GM12878 (cell line): ENCODE results near the gene THSD4. TPM values are rescaled to one million over a fixed set of nuclear protein-coding genes. Genes with fewer than 3 reads are reported as not detected.

Source experiments
- EGR1 ChIP-seq, 2 experiments: IDR thresholded peaks; 1 replicate in 1 of 2; 2 replicates in 1 of 2; pipeline ENCODE4 v1.6.1; 2011 to 2012; ENCODE audit warnings: low read depth in 2 of 2, low read length in 2 of 2, borderline replicate concordance in 1 of 2, mild to moderate bottlenecking in 1 of 2, moderate library complexity in 1 of 2
- SUZ12 ChIP-seq: fragments of 200-600 bp; sonication (generic); IDR thresholded peaks from one replicate; pipeline ENCODE4 v1.6.1; 2018; ENCODE audit warnings: antibody characterized with exemption, mild to moderate bottlenecking; ENCODE audit not compliant: unreplicated experiment
- polyA plus RNA-seq, 11 experiments: library from polyadenylated mRNA; depleted of rRNA in 4 of 11; unstranded in 6 of 11; stranded (reverse) in 5 of 11; fragments of >200 nt; fragmentation: Nextera tagmentation in 4 of 11; fragmentation: Illumina TruSeq in 1 of 11; extraction: Ambion mirVana in 4 of 11; extraction: Trizol in 1 of 11; gene quantifications; 1 replicate in 1 of 11; 2 replicates in 10 of 11; pipeline versions ENCODE4 v1.2.1 to v1.2.3, GENCODE V29; 2011 to 2016; ENCODE audit warnings: inconsistent platforms in 2 of 11, missing spikeins in 2 of 11, low read depth in 1 of 11
- total RNA-seq, 4 experiments: library from RNA; depleted of rRNA in 3 of 4; stranded (reverse); fragments of >200 nt in 3 of 4; fragmentation: Illumina TruSeq in 1 of 4; extraction: Trizol in 1 of 4; gene quantifications; 2 replicates each; pipeline versions ENCODE4 v1.2.1 to v1.2.3, GENCODE V29; 2013 to 2021
- TF ChIP-seq, protein P1 (sequence below): fragments of 450-650 bp; IDR thresholded peaks from 2 replicates; pipeline ENCODE4 v1.6.1; 2017; ENCODE audit warnings: mild to moderate bottlenecking, moderate library complexity
- TF ChIP-seq, protein P2 (sequence below): IDR thresholded peaks from 2 replicates; pipeline ENCODE4 v1.6.1; 2011; ENCODE audit warnings: mild to moderate bottlenecking, low read depth, low read length, moderate library complexity; ENCODE audit not compliant: insufficient replicate concordance
- TF ChIP-seq, protein P3 (sequence below): IDR thresholded peaks from 2 replicates; pipeline ENCODE4 v1.6.1; 2012; ENCODE audit warnings: low read depth, low read length, improper control_type of control experiment

Gene THSD4
- total and polyA plus RNA-seq, 10 of the 15 experiments (the other 5 are each of a cell fraction or from before 2014, with no cell fraction given): 0.04 to 0.13 (median 0.05) TPM; not detected in 7

DNA sequence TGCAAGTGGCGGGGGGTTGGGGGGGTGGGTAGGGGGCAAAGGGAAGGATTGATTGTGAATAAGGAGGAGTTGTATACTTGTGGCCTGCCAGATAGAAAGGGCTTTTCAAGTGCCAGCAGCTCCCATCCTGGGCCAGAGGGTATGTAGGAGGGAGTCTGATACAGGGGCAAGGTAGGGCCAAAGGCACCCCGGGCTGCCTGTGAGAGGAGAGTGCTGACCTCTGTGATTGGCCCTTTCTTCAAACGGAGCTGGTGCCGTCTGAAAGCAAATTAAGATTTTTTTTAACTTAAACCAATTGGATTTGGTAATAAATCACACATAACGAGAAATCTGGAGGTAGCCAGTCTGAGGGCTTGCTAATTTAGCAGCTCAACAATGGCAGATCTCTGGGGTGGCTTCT is 229.9 kb downstream of the THSD4 start (continued):
- TF ChIP-seq, protein P1, sequence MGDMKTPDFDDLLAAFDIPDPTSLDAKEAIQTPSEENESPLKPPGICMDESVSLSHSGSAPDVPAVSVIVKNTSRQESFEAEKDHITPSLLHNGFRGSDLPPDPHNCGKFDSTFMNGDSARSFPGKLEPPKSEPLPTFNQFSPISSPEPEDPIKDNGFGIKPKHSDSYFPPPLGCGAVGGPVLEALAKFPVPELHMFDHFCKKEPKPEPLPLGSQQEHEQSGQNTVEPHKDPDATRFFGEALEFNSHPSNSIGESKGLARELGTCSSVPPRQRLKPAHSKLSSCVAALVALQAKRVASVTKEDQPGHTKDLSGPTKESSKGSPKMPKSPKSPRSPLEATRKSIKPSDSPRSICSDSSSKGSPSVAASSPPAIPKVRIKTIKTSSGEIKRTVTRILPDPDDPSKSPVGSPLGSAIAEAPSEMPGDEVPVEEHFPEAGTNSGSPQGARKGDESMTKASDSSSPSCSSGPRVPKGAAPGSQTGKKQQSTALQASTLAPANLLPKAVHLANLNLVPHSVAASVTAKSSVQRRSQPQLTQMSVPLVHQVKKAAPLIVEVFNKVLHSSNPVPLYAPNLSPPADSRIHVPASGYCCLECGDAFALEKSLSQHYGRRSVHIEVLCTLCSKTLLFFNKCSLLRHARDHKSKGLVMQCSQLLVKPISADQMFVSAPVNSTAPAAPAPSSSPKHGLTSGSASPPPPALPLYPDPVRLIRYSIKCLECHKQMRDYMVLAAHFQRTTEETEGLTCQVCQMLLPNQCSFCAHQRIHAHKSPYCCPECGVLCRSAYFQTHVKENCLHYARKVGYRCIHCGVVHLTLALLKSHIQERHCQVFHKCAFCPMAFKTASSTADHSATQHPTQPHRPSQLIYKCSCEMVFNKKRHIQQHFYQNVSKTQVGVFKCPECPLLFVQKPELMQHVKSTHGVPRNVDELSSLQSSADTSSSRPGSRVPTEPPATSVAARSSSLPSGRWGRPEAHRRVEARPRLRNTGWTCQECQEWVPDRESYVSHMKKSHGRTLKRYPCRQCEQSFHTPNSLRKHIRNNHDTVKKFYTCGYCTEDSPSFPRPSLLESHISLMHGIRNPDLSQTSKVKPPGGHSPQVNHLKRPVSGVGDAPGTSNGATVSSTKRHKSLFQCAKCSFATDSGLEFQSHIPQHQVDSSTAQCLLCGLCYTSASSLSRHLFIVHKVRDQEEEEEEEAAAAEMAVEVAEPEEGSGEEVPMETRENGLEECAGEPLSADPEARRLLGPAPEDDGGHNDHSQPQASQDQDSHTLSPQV: no peak
- TF ChIP-seq, protein P2, sequence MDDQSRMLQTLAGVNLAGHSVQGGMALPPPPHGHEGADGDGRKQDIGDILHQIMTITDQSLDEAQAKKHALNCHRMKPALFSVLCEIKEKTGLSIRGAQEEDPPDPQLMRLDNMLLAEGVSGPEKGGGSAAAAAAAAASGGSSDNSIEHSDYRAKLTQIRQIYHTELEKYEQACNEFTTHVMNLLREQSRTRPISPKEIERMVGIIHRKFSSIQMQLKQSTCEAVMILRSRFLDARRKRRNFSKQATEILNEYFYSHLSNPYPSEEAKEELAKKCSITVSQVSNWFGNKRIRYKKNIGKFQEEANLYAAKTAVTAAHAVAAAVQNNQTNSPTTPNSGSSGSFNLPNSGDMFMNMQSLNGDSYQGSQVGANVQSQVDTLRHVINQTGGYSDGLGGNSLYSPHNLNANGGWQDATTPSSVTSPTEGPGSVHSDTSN: no peak
- TF ChIP-seq SUZ12: no peak
- TF ChIP-seq, protein P3, sequence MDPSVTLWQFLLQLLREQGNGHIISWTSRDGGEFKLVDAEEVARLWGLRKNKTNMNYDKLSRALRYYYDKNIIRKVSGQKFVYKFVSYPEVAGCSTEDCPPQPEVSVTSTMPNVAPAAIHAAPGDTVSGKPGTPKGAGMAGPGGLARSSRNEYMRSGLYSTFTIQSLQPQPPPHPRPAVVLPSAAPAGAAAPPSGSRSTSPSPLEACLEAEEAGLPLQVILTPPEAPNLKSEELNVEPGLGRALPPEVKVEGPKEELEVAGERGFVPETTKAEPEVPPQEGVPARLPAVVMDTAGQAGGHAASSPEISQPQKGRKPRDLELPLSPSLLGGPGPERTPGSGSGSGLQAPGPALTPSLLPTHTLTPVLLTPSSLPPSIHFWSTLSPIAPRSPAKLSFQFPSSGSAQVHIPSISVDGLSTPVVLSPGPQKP: no peak
- TF ChIP-seq EGR1 (IDR thresholded peaks at IDR 0.05; ENCODE audit: borderline replicate concordance in 1 of 2, low read depth in 2 of 2, low read length in 2 of 2): no peak
